GM18502 (cell line): ENCODE measurements around the gene AHCYL1.

ENCODE experiments used
- ATAC-seq: cut with Tn5 transposase; IDR thresholded peaks from one replicate; pipeline ENCODE4 v1.9.1; 2021; ENCODE audit warnings: mild to moderate bottlenecking; ENCODE audit not compliant: unreplicated experiment, poor library complexity

The AHCYL1 gene

GRCh38 chr1:109974191-109974590, 10.4 kb upstream of the AHCYL1 start:
- ATAC-seq: no peak

GRCh38 chr1:109975718-109976117, 8.8 kb upstream of the AHCYL1 start:
- ATAC-seq: no peak

- ATAC-seq: no peak
Observed at GRCh38 chr1:109976762-109977161, 7.8 kb upstream of the AHCYL1 start.

GRCh38 chr1:109977225-109977624, 7.3 kb upstream of the AHCYL1 start:
- ATAC-seq: no peak

GRCh38 chr1:109977657-109978378, 6.7 kb upstream of the AHCYL1 start:
- no peak for ATAC-seq

GRCh38 chr1:109978761-109979488, 5.6 kb upstream of the AHCYL1 start:
- no peak for ATAC-seq

GRCh38 chr1:109979489-109980091, 5.0 kb upstream of the AHCYL1 start:
- ATAC-seq: no peak

GRCh38 chr1:109980324-109981003, 4.1 kb upstream of the AHCYL1 start:
- no peak for ATAC-seq

- ATAC-seq: no peak
Observed at GRCh38 chr1:109981004-109981335, 3.6 kb upstream of the AHCYL1 start.

GRCh38 chr1:109983380-109984189, 980 bp upstream of the AHCYL1 start:
- no peak for ATAC-seq

- no peak for ATAC-seq
Observed at GRCh38 chr1:109984190-109984455, 442 bp upstream of the AHCYL1 start.

GRCh38 chr1:109985247-109986053, 885 bp downstream of the AHCYL1 start:
- ATAC-seq: no peak

GRCh38 chr1:109986054-109986444, 1.5 kb downstream of the AHCYL1 start:
- ATAC-seq: no peak

GRCh38 chr1:109988349-109988914, 3.9 kb downstream of the AHCYL1 start:
- ATAC-seq: no peak

- ATAC-seq: no peak
Observed at GRCh38 chr1:109989506-109990301, 5.1 kb downstream of the AHCYL1 start.

- no peak for ATAC-seq
Observed at GRCh38 chr1:109990302-109990653, 5.7 kb downstream of the AHCYL1 start.

- ATAC-seq: no peak
Observed at GRCh38 chr1:109991400-109991925, 6.9 kb downstream of the AHCYL1 start.

GRCh38 chr1:109993885-109994284, 9.3 kb downstream of the AHCYL1 start:
- ATAC-seq: no peak
